Endothelial cell of umbilical vein (primary cell): ENCODE results near the gene NKX2-4.
A peak's percentile ranks its signal among the peaks of the same experiment; 100 is the strongest.

Experiments used
- EZH2 ChIP-seq: IDR thresholded peaks from 2 replicates; pipeline ENCODE4 v1.6.1; 2012; ENCODE audit warnings: borderline replicate concordance, low read depth, mild to moderate bottlenecking, moderate library complexity, low read length, inconsistent platforms; ENCODE audit not compliant: severe bottlenecking
- MYC ChIP-seq: IDR thresholded peaks from one replicate; pipeline ENCODE4 v1.6.1; 2011; ENCODE audit warnings: mild to moderate bottlenecking, low read depth, low read length
- TF ChIP-seq, protein P1 (sequence below), 2 donors: IDR thresholded peaks; 1 replicate in 1 of 2; 2 replicates in 1 of 2; pipeline ENCODE4 v1.5.1; 2011; ENCODE audit warnings: low read length in 2 of 2, mild to moderate bottlenecking in 2 of 2, moderate library complexity in 2 of 2, control low read depth in 1 of 2, inconsistent platforms in 1 of 2, low read depth in 1 of 2; ENCODE audit not compliant: insufficient read depth in 1 of 2; ENCODE audit errors: extremely low read depth in 1 of 2

DNA sequence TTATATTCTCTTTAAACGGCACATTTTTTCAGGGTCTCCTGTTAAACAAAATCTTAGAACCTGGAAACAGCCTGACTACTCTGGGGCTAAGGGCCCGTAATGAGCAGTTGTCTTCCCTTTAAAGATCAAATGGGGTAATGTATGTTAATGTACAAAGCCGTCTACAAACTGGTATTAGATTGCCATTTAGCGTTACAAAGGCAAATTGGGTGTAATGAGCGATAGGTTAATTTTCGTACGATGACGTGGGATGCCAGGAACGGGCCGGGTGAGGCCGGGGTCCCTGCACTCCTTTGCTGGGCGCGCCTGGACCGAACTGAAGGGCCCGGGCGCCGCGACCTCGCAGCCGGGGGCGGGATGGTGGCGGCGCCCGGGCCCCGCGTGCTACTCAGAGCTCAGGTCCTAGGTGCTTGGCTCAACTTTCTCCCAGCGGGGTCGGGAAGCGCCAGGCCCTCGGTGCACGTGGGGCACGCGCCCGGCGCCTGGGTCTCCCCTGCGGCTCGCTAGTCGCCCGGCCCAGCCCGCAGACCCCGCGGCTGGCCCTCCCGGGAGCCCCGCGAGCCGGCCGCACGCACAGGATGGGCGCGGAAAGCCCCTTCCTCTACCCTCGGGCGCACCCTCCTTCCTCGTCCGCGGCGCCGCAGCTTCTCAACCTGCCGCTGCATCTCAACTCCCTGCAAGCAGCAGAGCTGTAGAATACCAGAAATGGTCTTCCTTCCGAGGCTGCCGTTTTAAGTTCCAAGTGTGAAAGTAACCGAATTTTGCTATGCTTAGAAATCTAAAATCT, 5.9 kb downstream of the NKX2-4 start:
- TF ChIP-seq, protein P1, sequence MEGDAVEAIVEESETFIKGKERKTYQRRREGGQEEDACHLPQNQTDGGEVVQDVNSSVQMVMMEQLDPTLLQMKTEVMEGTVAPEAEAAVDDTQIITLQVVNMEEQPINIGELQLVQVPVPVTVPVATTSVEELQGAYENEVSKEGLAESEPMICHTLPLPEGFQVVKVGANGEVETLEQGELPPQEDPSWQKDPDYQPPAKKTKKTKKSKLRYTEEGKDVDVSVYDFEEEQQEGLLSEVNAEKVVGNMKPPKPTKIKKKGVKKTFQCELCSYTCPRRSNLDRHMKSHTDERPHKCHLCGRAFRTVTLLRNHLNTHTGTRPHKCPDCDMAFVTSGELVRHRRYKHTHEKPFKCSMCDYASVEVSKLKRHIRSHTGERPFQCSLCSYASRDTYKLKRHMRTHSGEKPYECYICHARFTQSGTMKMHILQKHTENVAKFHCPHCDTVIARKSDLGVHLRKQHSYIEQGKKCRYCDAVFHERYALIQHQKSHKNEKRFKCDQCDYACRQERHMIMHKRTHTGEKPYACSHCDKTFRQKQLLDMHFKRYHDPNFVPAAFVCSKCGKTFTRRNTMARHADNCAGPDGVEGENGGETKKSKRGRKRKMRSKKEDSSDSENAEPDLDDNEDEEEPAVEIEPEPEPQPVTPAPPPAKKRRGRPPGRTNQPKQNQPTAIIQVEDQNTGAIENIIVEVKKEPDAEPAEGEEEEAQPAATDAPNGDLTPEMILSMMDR (IDR thresholded peaks at IDR 0.05; ENCODE audit: extremely low read depth in 1 of 2, insufficient read depth in 1 of 2, low read depth in 1 of 2, low read length in 2 of 2): no peak
- peak; percentile 91 for TF ChIP-seq EZH2
- no peak for TF ChIP-seq MYC
